GM12864 (cell line): Measurements from ENCODE around the gene NRROS.

Experiments
- DNase-seq: peaks from one replicate; pipeline ENCODE4 v3.0.0-alpha.2; 2011; ENCODE audit warnings: low read depth
- H3K4me3 ChIP-seq: 2 replicates; pipeline ENCODE4 v1.5.1; 2011; ENCODE audit warnings: mild to moderate bottlenecking, low read depth, low read length, control low read depth
- CTCF ChIP-seq: IDR thresholded peaks from 2 replicates; pipeline ENCODE4 v1.5.1; 2011; ENCODE audit warnings: low read depth, mild to moderate bottlenecking, moderate library complexity, low read length, control low read depth, inconsistent platforms; ENCODE audit errors: missing control alignments

The NRROS gene

GRCh38 chr3:196686436-196686835 is 46.9 kb downstream of the NRROS start:
- DNase-seq: no peak
- H3K4me3 ChIP-seq: no peak overlapping the region
- no peak for TF ChIP-seq CTCF

GRCh38 chr3:196688349-196688748 is 48.9 kb downstream of the NRROS start:
- H3K4me3 ChIP-seq: no peak overlapping the region
- TF ChIP-seq CTCF: no peak
- no peak for DNase-seq

- no peak for TF ChIP-seq CTCF
- H3K4me3 ChIP-seq: no peak overlapping the region
- no peak for DNase-seq
Measured at GRCh38 chr3:196689941-196690660, 50.6 kb downstream of the NRROS start.

- no peak for TF ChIP-seq CTCF
- no peak for DNase-seq
- H3K4me3 ChIP-seq: no peak overlapping the region
Measured at GRCh38 chr3:196691386-196691785, 51.9 kb downstream of the NRROS start.

GRCh38 chr3:196694202-196694638 is 54.7 kb downstream of the NRROS start:
- no peak overlapping the region for H3K4me3 ChIP-seq
- no peak for TF ChIP-seq CTCF
- no peak for DNase-seq

- no peak for DNase-seq
- H3K4me3 ChIP-seq: no peak overlapping the region
- no peak for TF ChIP-seq CTCF
Measured at GRCh38 chr3:196694941-196695848, 55.7 kb downstream of the NRROS start.
